HL-60 (cell line): ENCODE results near the gene PLEKHG4B.

Experiments used
- CTCF ChIP-seq: IDR thresholded peaks from one replicate; pipeline ENCODE4 v1.5.1; 2011; ENCODE audit warnings: low read length, control low read depth, inconsistent platforms; ENCODE audit not compliant: insufficient read depth
- GABPA ChIP-seq: IDR thresholded peaks from 2 replicates; pipeline ENCODE4 v1.6.1; 2012; ENCODE audit warnings: low read depth
- POLR2AphosphoS5 ChIP-seq: IDR thresholded peaks from 2 replicates; pipeline ENCODE4 v1.6.1; 2012; ENCODE audit warnings: low read depth
- REST ChIP-seq: IDR thresholded peaks from 2 replicates; pipeline ENCODE4 v1.6.1; 2012; ENCODE audit warnings: low read depth; ENCODE audit not compliant: insufficient replicate concordance

DNA sequence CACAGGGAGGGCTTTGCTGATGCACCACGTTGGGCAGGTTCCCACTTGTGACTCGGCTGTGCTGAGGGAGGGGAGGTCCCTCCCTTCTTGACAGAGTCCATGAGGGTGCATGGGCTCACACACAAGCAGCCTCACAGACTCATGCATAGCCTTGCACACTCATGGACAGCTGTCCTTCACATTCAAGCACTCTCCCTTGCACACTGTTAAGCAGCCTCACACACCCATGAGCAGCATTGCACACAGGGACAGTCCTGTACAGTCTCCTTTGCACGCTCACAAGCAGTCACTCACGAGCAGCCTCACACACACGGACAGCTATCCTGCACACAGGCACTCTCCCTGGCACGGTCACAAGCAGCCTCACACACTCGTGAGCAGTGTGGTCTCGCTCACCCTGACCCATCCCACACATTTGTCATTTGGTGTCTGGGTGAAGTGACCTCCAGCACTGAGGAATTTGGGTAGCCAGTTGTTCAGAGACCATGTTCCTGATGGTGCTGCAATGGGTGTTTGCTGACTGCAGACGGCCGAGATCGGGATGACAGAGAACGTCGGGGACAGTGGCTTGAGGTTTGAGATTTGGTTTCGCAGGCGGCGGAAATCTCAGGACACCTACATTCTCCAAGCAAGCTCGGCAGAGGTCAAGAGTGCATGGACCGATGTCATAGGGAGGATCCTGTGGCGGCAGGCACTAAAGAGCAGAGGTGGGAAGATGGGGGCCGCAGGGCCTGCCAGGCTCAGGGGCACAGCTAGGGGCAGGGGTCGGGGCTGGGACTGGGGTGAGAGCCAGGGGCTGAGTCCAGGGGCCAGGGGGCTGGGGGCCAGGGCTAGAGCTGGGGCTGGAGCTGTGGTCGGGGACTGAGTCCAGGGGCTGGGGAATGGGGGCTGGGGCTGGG, 81.7 kb downstream of the PLEKHG4B start:
- TF ChIP-seq CTCF: no peak
- no peak for TF ChIP-seq POLR2AphosphoS5
- no peak for TF ChIP-seq REST
- no peak for TF ChIP-seq GABPA
